Measurements from ENCODE around the gene FETUB. TPM values are rescaled to one million over a fixed set of nuclear protein-coding genes. Genes with fewer than 3 reads are reported as not detected.
"Not testable (repeated sequence)": the region's sequence is repeated elsewhere in the genome, so short reads cannot be mapped to it uniquely, and the experiment has no call there.

FETUB gene
- polyA plus RNA-seq, 1 donor = not detected

- DNase-seq = no peak
Observed at GRCh38 chr3:186613637-186614265, 26.4 kb upstream of the FETUB start.

- no peak for DNase-seq
Observed at GRCh38 chr3:186614266-186614596, 26.0 kb upstream of the FETUB start.

GRCh38 chr3:186614597-186615483, 25.4 kb upstream of the FETUB start:
- DNase-seq = peak; percentile 74

GRCh38 chr3:186616299-186616617, 23.9 kb upstream of the FETUB start:
- no peak for DNase-seq

GRCh38 chr3:186617036-186617946, 22.9 kb upstream of the FETUB start:
- peak; percentile 59 for DNase-seq

- DNase-seq = no peak
Observed at GRCh38 chr3:186618318-186618938, 21.8 kb upstream of the FETUB start.

- DNase-seq = no peak
Observed at GRCh38 chr3:186619787-186620212, 20.4 kb upstream of the FETUB start.

GRCh38 chr3:186620213-186621092, 19.7 kb upstream of the FETUB start:
- DNase-seq = peak; percentile 7

GRCh38 chr3:186621894-186622650, 18.1 kb upstream of the FETUB start:
- DNase-seq = no peak

- DNase-seq = no peak
Observed at GRCh38 chr3:186622651-186623310, 17.4 kb upstream of the FETUB start.

DNA sequence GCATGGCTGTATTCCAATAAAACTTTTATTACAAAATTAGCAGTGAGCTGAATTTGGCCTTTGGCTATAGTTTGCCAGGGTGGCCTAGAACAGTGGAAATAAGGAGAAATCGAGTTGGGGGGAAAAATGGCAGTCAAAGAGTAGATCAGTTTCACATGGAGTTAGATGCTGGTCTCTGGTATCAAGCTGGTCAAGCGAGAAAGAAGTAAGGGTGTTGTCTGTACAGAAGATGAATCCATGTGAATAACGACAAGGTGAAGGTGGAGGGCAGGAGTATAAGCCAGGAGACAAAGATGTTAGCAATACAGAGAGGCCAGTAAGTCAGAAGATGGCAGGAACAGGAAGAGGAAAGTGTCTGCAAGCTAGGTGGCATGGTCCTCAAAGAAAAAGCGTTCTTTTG, 15.6 kb upstream of the FETUB start:
- no peak for DNase-seq

- DNase-seq = no peak
Observed at GRCh38 chr3:186625600-186626042, 14.6 kb upstream of the FETUB start.

DNA sequence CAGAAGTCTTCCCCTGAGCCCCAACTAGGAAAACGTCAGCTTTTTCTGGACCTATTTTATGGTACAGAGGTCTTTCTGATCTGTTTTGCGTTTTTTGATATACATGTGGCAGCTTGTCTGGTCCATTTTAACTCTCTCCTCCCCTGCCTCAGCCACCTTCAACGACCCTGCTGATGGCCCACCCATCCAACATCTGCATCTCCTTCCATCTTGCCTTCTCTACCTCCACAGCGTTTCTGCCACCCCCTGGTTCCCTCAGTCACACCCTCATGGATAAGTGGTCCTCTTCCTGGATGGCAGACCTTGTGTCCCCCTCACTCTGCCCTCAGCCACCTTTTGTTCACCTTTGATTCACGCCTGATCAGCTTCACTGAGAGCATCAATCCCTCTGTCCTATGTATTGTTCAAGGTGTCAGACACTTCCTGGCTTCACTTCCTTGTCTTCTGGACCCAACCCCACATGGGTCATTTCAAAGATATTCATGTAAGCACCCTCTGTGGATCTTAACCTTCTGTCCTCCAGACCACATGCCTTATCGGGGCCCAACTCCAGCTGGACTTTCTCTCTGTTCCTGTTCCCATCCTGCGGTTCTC, 13.8 kb upstream of the FETUB start:
- no peak for DNase-seq

- DNase-seq = no peak
Observed at GRCh38 chr3:186627852-186628414, 12.3 kb upstream of the FETUB start.

- no peak for DNase-seq
Observed at GRCh38 chr3:186628756-186629155, 11.4 kb upstream of the FETUB start.

DNA sequence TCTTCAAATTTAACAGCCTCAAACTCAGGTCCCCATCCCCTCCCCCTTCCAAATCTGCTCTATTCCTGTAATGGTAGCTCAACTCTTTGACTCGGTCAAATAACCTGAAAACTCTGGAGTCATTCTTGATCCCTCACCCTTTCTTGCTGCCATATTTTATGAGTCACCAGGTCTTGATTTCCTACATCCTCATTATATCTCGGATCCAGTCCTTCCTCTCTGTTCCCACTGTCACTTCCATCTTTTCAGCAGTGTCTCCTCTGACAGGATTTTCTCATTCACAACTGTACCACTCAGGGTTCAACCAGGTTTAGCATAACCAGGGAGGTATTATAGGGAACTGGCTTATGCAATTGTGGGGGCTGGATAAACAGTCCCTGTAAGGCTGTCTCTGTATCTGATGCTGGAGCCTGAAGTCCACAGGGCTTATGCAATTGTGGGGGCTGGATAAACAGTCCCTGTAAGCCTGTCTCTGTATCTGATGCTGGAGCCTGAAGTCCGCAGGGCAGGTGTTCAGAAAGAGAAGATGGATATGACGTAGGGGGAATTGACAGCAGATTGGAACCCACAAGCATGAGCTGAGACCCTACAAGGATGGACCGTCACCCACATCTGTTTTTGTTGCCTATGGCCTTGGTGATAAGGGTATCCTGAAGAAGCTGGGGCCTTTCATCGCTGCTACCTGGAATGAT, 9.1 kb upstream of the FETUB start:
- DNase-seq = no peak

GRCh38 chr3:186633481-186633880, 6.7 kb upstream of the FETUB start:
- DNase-seq = no peak

DNA sequence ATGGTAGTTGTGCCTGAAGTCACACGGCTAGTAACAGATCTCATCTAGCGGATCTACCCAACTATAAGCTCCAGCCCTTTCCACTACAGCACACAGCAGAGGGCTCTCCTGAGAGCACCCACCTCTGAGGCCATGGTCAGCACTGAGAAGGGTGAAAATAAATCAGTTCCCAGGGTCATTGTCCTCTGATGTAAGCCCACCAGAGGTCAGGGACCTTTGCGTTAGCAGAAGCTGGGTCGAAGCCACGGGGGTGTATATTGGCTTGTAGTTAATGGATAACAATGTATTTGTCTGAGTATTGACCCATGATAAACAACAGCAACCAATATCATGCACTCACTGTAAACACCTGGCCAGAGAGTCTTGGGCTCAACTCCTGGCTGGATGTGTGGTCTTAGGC, 6.0 kb upstream of the FETUB start:
- not testable (repeated sequence) for DNase-seq

DNA sequence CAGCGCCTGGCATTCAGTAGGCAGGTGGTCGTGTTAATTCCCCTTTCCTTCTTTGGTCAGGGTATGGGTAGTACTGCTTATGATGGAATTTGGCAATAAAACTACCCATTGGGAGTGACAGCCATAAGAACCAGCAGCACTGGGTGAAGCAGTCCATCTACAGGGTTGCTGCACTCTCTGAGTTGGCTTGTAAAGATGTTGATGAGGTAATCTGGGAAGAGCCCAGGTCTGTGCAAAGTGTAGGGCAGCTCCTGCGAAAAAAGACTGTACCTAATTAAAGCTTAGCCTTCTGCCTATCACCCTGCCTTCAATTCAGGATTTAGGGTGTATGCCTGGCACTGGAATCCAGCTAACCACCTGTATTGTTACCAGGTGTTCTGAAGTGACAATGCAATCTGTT, 4.7 kb upstream of the FETUB start:
- no peak for DNase-seq

Measured in hindlimb muscle (tissue), 1 donor.